GM18867 (cell line): ENCODE data around the gene WDR31.
"Not testable (repeated sequence)": the region's sequence is repeated elsewhere in the genome, so short reads cannot be mapped to it uniquely, and the experiment has no call there.

ENCODE experiments used
- ATAC-seq: cut with Tn5 transposase; IDR thresholded peaks from one replicate; pipeline ENCODE4 v1.9.1; 2021; ENCODE audit warnings: mild to moderate bottlenecking, moderate library complexity; ENCODE audit not compliant: unreplicated experiment

The WDR31 gene

DNA sequence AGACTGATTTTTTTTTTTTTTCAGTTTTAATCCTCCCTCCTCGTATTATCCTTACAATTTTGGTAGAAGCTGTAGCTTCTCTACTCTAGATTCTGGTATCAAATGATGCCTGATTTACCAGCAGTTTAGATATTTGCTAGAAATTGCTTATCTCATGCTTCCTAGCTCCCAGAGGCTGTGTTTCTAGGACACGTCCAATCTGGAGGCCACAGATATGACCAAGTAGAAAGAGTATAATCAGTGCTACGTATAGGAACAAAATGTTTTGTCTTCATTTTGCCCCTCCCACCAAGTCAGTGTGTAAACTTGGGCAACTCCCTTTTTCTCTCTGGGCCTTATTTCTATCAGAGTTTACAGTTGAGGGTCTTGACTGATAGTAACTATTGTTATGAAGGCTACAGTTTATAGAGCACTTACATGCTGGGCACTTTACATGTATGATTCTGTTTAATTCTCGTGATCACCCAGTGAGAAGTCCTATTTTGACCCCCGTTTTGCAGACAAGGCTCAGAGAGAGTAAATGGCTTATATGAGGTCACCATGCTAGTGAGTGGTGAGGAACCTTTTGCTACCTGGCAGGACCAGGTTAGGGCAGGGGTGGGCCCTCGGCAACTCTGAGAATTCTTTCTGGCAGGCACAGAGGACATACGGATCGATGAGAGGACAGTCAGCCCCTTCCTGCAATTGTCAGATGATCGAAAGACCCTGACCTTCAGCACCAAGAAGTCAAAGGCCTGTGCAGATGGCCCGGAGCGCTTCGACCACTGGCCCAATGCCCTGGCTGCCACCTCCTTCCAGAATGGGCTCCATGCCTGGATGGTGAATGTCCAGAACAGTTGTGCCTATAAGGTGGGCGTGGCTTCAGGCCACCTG is 29.1 kb upstream of the WDR31 start:
- no peak for ATAC-seq

DNA sequence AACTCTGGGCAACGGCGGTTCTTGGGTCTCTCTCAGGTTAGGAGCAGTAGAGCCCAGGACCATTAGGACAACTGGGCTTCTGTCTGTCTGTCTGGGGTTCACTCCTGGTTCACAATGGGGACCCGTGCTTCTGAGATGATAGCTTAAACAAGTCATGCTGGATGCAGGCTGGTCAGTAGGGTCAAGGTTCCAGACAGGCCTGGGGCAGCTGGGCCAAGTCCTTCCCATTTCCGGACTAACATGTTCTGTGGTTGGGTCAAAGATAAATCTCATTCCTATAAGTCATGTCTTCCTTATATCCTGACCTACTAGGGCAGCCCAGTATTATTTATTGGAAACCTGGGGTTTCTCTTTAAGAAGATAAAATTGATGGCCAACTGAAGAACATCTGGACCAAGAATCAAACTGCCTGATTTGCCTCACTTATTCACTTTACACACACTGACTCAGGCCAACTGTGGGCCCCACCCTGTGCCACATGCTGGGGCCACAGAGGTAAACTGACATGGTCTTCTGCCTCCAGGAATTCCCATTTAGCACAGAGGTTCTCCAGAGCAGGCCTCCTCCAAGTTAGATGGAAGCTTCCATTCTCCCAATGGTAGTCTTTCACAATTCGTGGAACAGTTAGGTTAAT is 28.4 kb upstream of the WDR31 start:
- ATAC-seq = no peak

DNA sequence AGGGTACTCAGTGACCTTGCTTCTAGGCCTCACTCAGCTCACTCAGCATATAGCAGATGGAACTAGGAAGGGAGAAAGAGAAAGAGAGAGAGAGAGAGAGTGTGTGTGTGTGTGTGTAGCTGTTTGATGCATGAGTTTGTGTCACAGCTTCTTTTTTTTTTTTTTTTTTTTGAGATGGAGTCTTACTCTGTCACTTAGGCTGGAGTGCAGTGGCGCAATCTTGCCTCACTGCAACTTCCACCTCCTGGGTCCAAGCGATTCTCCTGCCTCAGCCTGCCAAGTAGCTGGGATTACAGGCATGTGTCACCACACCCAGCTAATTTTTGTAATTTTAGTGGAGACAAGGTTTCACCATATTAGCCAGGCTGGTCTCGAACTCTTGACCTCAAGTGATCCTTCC is 25.6 kb upstream of the WDR31 start:
- not testable (repeated sequence) for ATAC-seq

DNA sequence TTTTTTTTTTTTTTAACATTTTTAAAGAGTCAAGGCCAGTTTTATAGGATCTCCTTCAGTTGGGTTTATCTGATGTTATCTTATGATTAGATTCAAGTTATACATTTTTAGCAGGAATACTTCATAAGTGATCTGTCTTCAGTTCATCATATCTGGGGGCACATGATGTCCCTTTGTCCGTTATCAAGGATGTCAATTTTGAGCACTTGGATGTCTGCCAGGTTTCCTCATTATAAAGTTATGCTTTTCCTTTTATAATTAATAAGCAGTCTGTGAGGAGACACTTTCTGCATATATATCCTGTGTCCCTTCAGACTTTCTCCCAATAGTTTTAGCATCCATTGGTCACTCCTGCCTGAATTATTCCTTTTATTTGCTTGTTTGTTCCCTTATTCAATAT is 24.9 kb upstream of the WDR31 start:
- ATAC-seq = no peak

DNA sequence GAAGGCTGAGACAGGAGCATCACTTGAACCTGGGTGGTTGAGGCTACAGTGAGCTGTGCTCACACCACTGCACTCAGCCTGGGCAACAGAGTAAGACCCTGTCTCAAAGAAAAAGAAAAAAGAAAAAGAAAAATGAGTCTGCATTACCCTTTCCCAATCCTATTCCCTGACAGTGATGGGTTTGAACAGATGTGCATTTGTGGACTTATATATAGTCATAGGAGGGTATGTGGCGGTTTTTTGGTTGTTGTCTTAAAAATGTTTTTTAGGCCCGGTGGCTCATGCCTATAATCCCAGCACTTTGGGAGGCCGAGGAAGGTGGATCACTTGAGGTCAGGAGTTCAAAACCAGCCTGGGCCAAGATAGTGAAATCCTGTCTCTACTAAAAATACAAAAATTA is 23.3 kb upstream of the WDR31 start:
- no peak for ATAC-seq

DNA sequence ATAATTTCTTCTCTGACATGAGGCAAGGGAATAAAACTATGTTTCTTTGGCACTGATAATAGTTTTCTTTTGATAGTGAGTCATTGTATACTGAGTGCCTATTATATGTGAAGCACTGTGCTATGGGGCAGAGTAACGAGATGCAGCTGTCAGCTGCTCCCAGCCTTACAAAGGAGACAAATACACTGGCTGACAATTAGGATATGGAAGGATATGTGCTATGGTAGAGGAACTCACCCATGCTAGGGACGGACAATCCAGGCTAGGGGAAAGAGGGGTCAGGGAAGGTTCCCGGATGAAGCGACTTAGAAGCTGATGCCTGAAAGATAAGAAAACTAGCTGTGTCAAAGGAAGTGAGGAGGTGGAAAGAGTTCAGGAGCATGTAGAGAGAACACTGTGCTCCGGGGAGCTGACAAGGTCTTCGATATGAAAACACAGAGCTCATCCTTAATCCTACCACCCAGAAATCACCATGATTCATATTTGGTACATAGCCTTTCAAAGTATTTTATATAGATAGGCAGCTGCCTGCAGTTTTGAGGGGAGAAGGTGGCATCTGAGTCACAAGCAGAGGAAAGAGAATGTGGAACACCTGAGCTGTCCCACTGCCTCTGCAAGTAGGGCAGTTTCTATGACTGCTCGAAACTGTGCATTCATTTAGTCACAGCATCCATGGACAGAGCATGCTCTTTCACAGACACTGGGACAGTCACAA is 21.4 kb upstream of the WDR31 start:
- no peak for ATAC-seq

DNA sequence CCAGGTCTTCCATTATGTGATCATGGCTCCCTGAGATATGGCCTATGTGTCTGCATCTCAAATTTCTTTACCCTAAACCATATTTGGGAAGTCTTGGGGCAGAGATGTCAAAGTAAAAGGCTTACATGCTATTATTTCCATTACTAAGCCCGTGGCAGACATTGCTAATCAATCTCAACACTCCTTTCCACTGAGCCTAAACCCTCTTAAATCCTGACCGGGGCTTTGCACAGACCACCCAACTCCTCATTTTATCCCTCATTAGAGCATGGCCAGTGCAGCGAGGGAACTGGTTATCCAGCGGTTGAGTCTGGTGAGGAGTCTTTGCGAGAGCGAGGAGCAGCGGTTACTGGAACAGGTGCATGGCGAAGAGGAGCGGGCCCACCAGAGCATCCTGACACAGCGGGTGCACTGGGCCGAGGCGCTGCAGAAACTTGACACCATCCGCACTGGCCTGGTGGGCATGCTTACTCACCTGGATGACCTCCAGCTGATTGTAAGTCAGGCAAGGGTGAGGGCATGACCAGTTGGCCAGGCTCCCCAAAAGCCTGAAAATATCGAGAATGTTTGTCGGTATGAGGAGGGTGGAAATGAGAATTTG is 20.3 kb upstream of the WDR31 start:
- no peak for ATAC-seq

DNA sequence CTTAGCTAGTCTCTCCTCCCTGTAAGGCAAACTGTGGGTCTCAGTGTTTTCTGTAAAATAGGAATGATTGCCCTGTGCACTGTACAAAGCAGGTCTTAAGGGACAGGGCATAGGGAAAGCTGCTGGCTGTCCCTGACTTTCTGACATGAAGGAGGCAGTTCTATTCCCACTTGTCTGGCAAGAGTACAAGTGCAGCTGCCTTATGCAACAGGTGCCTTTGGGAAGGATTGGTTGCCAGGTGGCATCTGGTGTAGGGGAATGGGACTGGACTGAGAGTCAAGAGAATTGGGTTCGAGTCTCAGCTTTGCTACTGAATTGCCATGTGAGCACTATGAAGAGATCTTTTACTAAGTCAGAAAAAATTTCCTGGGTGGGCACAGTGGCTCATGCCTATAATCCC is 19.3 kb upstream of the WDR31 start:
- ATAC-seq = no peak

DNA sequence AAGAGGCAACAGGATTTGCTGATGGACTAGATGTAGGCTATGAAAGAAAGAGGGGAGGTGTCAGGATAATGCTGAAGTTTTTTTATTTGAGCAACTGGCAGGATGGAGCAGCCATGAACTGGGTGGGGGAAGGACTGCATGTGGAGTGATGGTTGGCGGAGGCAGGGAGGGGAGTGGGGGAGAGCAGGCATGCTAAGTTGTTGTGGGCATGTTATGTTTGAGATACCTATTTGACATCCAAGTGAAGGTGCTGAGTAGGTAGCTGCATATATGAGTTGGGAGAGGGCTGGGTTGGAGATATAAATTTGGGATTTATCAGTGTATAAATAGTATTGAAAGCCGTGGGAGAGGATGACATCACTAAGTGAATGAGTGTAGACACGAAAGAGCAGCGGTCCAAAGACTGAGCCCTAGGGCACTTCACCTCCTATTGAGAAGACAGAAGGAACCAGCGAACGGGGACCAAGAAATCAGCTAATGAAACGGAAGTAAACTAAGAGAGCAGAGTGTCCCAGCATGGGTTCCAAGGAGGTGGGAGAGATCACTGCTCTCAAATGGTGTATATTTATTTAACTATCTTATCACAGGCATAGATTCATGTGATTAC is 16.7 kb upstream of the WDR31 start:
- ATAC-seq = no peak

DNA sequence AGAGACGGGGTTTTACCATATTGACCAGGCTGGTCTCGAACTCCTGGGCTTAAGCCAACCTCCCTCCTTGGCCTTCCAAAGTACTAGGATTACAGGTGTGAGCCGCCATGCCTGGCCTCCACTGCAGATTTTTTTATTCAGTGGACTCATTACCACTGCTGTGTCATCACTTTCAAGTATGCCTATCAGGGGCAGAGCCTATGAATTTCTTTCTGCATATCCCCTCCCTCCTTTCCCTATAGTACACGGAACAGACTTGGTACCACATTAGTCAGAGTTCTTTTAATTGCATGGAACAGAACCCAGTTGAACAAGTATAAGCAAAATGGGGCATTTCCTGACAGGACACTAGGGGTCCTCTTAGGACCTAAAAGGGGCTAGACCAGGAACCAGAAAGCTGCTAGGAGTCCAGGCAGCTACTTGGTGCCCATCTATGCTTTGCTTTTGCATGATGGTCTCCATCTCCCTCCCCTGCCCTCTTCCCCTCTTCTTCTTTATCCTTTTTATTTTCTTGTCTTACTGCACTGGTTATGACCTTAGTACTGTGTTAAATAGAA is 15.0 kb upstream of the WDR31 start:
- no peak for ATAC-seq

DNA sequence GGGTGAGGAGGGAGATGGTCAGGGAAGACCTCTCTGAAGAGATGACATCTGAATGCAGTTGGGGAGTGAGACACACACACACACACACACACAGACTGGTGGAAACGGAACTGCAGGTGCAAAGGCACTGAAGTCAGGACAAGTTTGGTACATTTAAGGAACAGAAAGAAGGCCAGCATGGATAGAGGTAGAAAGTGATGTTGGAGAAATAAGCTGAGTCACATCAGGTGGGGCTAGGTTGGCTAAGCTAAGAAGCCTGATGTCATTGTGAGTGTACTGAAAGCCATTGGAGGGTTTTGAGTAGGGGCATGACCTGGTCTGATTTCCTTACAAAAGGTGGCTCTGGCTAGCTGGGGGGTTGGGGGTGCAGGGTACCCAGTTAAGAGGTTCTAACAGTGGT is 12.3 kb upstream of the WDR31 start:
- ATAC-seq = no peak

DNA sequence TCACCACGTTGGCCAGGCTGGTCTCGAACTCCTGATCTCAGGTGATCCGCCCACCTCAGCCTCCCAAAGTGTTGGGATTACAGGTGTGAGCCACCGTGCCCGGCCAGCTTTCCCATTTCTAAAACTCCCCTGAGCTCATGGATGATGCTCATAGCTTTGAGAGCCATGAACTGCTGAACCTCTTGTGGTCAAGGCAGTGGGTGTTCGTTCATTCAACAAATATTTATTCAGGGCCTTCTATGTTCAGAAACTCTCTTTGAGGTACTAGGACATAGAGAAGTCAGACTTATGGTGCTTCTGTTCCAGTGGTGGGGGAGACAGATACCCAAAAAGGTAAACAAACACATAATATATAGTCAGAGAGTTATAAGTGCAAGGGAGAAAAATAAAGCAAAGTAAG is 11.9 kb upstream of the WDR31 start:
- no peak for ATAC-seq

DNA sequence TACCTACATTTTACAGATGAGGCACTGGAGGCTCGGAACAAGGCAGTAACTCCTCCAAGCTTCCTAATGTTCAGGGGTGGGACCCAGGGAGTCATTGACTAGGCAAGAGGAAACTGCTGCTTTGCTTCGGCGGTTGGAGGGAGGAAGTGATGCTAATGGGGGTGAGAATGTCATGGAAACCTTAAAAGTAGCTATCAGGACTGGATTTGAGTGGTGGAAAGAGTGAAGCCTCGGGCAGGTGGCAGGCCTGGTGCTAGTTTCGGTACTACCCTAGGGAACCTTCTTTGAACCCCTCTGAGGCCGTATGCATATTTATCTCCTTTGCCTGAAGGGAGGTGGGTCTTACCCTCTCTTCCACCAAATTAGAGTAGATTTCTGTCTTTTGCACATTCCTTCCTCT is 10.9 kb upstream of the WDR31 start:
- ATAC-seq = no peak

DNA sequence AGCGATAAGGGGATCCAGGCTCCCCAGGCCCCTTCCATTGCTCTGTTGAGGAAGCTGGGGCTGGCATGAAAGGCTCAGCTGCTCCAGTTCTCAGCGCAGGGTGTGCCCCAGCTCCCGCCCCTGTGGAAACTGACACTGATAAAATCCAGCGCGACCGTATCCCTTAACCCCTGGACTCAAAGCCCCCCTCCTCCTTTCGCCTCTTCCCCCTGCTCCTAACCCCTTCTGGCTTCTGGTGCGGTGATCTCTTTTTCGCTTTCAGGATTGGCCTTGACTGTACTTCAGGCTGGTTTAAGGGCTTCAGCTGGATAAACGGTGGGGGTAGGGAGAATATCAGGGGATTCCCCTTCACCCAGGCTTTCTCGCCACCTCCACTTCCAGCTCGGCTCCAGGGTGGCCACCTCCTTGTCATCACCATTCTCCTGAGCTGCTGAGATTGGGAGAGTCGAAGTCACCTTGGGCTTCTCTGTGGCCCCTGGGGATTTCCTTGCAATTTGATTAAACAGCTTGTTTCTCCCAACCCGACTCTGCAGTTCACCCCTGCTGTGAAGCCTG is 10.1 kb upstream of the WDR31 start:
- ATAC-seq = no peak

DNA sequence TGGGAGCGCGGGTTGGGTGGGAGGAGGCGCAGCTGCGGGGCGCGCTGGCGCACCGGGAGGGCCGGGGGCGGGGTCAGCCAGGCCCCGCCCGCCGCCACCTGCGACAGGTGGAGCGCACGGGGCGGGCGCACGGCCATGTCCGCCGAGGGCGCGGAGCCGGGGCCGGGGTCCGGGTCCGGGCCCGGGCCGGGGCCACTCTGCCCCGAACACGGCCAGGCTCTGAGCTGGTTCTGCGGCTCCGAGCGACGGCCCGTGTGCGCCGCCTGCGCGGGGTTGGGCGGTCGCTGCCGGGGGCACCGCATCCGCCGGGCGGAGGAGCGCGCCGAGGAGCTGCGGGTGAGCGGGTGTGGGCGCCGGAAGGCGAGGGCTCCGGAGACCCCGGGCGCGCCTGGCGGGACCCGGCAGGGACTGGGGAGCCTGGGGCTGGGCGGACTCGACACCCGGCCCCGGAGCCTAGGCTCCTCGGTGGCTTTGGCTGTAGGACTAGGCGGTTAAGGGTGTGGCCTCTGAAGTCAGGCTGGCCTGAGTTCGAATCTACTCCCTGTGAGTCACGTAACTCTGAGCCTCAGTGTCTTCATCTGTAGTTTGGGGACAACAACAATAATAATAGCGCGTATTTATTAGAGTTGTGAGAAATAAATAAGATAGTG is 9.5 kb upstream of the WDR31 start, which contains the start of gene BSPRY:
Gene BSPRY (plus strand): TSS at position 97 of the 650 bp plus-strand sequence. CDS start 39 bp downstream, at position 136.
- peak; percentile 38 for ATAC-seq

DNA sequence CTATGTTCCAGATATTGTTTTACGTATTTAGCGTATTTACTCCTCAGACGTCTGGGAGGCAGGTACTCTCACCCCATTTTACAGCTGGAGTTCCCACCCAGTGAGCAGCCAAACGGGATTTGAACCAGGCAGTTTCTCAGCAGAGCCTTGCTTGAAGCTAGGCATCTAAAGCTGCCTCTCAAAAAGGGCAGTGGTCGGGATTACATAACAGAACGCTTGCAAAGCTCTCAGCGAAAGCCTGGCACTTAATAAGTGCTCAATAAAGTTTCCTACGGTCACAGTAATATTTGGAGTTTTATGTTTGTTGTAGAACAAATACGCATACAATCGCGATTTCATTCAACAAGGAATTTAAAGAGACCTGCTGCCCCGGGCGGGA is 9.0 kb upstream of the WDR31 start:
- ATAC-seq = no peak

DNA sequence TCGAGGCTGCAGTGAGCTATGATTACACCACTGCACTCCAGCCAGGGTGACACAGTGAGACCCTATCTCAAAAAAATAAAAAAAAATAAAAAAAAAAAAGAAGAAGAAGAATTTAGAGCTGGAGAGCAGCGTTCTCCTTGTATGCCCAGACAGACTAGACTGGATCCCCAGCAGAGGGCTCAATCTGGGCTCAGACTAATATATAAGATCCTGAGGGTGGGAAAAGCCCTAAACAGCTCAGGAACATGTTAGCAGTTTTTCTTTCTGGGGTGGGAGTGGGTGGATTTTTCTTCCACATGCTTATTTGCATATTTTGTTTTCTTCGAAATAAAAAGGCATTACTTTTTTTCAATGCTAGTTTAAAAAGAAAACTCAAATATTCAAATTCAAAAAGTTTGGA is 8.4 kb upstream of the WDR31 start:
- no peak for ATAC-seq

DNA sequence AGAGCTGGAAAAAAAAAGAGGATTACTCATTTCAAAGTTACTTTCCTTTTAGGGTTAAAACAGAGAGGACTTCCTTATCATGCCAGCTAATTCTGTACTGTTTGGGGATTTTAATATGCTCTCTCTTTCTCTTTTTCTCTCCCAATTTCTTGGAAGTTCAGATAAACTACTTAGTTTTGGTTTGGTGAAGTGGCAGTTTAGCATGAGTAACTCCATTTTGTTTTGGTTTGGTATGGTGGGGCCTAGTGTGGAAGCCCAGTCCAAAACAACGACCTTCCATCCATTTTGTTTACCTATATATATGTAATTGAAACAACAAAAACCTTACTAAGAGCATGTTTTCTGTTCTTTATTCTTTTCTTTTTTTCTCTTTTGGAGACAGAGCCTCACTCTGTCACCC is 5.6 kb upstream of the WDR31 start:
- no peak for ATAC-seq

DNA sequence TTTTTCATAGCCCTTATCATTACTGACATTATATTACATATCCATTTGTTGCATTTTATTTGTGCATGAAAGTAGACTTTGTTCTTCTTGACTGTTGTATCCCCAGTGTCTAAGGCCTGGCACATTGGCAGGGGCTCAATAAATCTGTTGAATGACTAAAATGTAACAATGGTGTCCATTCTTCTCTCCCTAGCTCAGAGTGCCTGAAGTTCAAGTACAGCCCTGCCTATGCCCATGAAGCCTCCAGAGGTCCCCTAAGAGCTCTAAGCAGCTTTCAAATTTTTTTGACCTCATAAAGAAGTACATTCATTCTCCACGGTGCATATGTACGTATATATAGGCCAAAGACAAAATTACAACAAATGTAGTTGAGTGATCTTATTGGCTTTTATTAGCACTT is 5.1 kb upstream of the WDR31 start:
- no peak for ATAC-seq

DNA sequence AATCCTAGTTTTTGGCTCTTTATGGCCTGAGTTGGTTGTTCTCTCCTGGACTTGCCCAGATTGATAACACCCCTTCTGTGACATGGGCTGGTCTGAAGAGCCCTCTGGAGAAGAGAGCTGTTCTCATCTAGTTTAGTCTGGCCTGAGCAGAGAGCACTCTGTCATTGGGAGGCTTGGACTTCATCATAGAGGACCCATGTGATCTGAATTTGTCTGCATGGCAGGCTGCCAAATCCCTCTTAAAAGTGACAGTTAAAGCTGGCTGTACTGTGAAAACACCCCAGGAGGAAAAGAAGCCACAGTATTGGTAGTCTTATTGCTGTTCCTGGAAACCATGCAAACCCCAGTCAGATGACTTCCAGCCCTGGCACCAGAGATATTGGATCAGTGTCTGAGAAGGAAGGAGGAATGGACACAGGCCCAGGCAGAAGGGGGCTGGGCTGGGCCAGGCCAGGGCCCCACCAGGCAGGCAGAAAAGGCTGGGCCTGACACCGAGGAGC is 3.7 kb upstream of the WDR31 start:
- ATAC-seq = no peak
